ENCODE data around the gene ZFPM1. TPM values are rescaled to one million over a fixed set of nuclear protein-coding genes. Genes with fewer than 3 reads are reported as not detected.

ZFPM1 gene
- total and polyA plus RNA-seq, 2 of the 8 experiments (the other 6 are each of a cell fraction or from before 2014, with no cell fraction given) = 0.74 to 4.8 TPM

GRCh38 chr16:88552166-88552565 lies 99.1 kb downstream of the ZFPM1 start:
- Histone ChIP-seq H2BK15ac (ENCODE audit: low read length) (no peak overlapping the region), H3K4me1 (replicated peaks in 1 of 4; ENCODE audit: control insufficient read depth in 3 of 4, insufficient read depth in 4 of 4, low read length in 3 of 4) (peaks cover 0 to 5% (median 0%) of the 10 kb centered on the region in 4 experiments; a peak in 1 of 7 replicates), H4K8ac (ENCODE audit: extremely low read depth, insufficient read depth, low read length) (peak overlapping the region; percentile 74; the same call in 1 of the 2 replicates), H2AFZ (ENCODE audit: low read length) (no peak overlapping the region), H3K14ac (ENCODE audit: insufficient read length) (no peak overlapping the region), H3K9me3 (ENCODE audit: insufficient read depth in 2 of 2, low read depth in 1 of 2, low read length in 1 of 2) (no peaks in the 10 kb centered on the region), H3K9ac (replicated peaks in 1 of 4; ENCODE audit: extremely low read depth in 1 of 4, low read depth in 3 of 4, low read length in 3 of 4) (no peak overlapping the region), H3K23ac (ENCODE audit: insufficient read length) (no peak overlapping the region), H2BK120ac (replicated peaks; ENCODE audit: low read depth, low read length) (no peak overlapping the region), H2BK20ac (ENCODE audit: low read length) (no peak overlapping the region), H3K4ac (replicated peaks; ENCODE audit: insufficient read length, low read depth, low read length) (no peak overlapping the region), H3K18ac (ENCODE audit: extremely low read depth, low read length) (no peak overlapping the region), H2AK5ac (ENCODE audit: low read depth, low read length) (no peak overlapping the region), H3K79me2 (ENCODE audit: control insufficient read depth in 1 of 2, insufficient read depth in 2 of 2, low read length in 2 of 2) (no peaks in the 10 kb centered on the region), H4K5ac (ENCODE audit: insufficient read length, low read depth, low read length) (no peak overlapping the region), H3K27me3 (replicated peaks in 1 of 4; ENCODE audit: control insufficient read depth in 3 of 4, extremely low read depth in 1 of 4, insufficient read depth in 3 of 4, low read length in 3 of 4) (peaks cover 6 to 20% (median 14%) of the 10 kb centered on the region in 4 experiments), H3K4me2 (ENCODE audit: insufficient read depth in 1 of 2, low read depth in 2 of 2, low read length in 2 of 2) (no peak overlapping the region), H4K91ac (replicated peaks; ENCODE audit: insufficient read length, low read length) (no peak overlapping the region), H4K20me1 (replicated peaks in 1 of 2; ENCODE audit: control insufficient read depth in 1 of 2, insufficient read depth in 2 of 2, low read length in 2 of 2) (peaks cover 0 to 1% of the 10 kb centered on the region in 2 experiments), H2BK5ac (ENCODE audit: low read depth, low read length) (no peak overlapping the region), H3K27ac (ENCODE audit: low read depth, low read length) (no peak overlapping the region), H3K23me2 (ENCODE audit: low read depth, low read length) (no peaks in the 10 kb centered on the region), H2BK12ac (ENCODE audit: low read depth, low read length) (no peak overlapping the region; the same call in 1 of the 2 replicates), H3K36me3 (ENCODE audit: control insufficient read depth in 2 of 4, insufficient read depth in 4 of 4, low read length in 3 of 4) (no peaks in the 10 kb centered on the region), H3K56ac (replicated peaks; ENCODE audit: insufficient read length, low read depth, low read length) (no peak overlapping the region), H3K79me1 (ENCODE audit: low read depth, low read length) (no peaks in the 10 kb centered on the region), H3K4me3 (ENCODE audit: extremely low read depth in 1 of 4, insufficient read depth in 2 of 4, low read depth in 3 of 4, low read length in 4 of 4) (no peak overlapping the region)
- FAIRE-seq = no peak
- ChIA-PET CTCF (ENCODE audit: partially characterized antibody) (interaction anchor here (0.7 to 4.6 kb wide), 3 partner anchors 9 to 107 kb away, joined by 3 to 24 read pairs (median 3); no protein-coding TSS in a partner anchor), POLR2A (ENCODE audit: partially characterized antibody) (interaction anchor here (1.0 to 1.1 kb wide), 2 partner anchors 27 to 70 kb away, joined by 3 to 4 read pairs; no protein-coding TSS in a partner anchor)
- 92% methylated on average over 10 of the region's 10 CpGs; no CpG with 5 or more reads in 1 of the 2 experiments for WGBS, 2 experiments (ENCODE audit: extremely low coverage in 1 of 2, insufficient coverage in 1 of 2, insufficient read length in 1 of 2, insufficient replicate concordance in 2 of 2, low coverage in 1 of 2, low lambda C conversion rate in 2 of 2, missing lambda C conversion rate in 1 of 2)
- DNase-seq (ENCODE audit: low read depth in 1 of 2, low spot score in 2 of 2) = no peak
- TF ChIP-seq NRF1 (IDR thresholded peaks at IDR 0.05; ENCODE audit: low read depth, low read length) (no peak), SP2 (IDR thresholded peaks at IDR 0.05; ENCODE audit: low read length) (no peak), PHF8 (conservative IDR thresholded peaks at IDR 0.05; ENCODE audit: low read depth, low read length) (no peak), FOSL1 (IDR thresholded peaks at IDR 0.05; ENCODE audit: insufficient read depth, low read depth, low read length) (no peak), ZNF274 (IDR thresholded peaks at IDR 0.05; ENCODE audit: borderline replicate concordance, extremely low read depth, low read length) (no peak), EZH2 (IDR thresholded peaks at IDR 0.05; ENCODE audit: low read depth, low read length, severe bottlenecking) (no peak), RFX5 (IDR thresholded peaks at IDR 0.05; ENCODE audit: borderline replicate concordance, low read depth, low read length) (no peak), SP4 (IDR thresholded peaks at IDR 0.05; ENCODE audit: low read length) (no peak), SIX5 (IDR thresholded peaks at IDR 0.05; ENCODE audit: low read depth, low read length) (no peak)
- TF ChIP-seq, protein P1, sequence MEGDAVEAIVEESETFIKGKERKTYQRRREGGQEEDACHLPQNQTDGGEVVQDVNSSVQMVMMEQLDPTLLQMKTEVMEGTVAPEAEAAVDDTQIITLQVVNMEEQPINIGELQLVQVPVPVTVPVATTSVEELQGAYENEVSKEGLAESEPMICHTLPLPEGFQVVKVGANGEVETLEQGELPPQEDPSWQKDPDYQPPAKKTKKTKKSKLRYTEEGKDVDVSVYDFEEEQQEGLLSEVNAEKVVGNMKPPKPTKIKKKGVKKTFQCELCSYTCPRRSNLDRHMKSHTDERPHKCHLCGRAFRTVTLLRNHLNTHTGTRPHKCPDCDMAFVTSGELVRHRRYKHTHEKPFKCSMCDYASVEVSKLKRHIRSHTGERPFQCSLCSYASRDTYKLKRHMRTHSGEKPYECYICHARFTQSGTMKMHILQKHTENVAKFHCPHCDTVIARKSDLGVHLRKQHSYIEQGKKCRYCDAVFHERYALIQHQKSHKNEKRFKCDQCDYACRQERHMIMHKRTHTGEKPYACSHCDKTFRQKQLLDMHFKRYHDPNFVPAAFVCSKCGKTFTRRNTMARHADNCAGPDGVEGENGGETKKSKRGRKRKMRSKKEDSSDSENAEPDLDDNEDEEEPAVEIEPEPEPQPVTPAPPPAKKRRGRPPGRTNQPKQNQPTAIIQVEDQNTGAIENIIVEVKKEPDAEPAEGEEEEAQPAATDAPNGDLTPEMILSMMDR (IDR thresholded peaks at IDR 0.05; ENCODE audit: control extremely low read depth in 1 of 3, insufficient read depth in 1 of 3, low read depth in 1 of 3, low read length in 3 of 3) = no peak
- TF ChIP-seq, protein P2, sequence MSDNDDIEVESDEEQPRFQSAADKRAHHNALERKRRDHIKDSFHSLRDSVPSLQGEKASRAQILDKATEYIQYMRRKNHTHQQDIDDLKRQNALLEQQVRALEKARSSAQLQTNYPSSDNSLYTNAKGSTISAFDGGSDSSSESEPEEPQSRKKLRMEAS (IDR thresholded peaks at IDR 0.05) = no peak
